Endometrial microvascular endothelial cells (primary cell): Measurements from ENCODE around the gene SLX4IP. TPM values are rescaled to one million over a fixed set of nuclear protein-coding genes. Genes with fewer than 3 reads are reported as not detected.

Source experiments
- in situ Hi-C: cut with HindIII; loops from 2 replicates; pipeline ENCODE4 v1.10.0; 2017; ENCODE audit warnings: low sequenced_read_pairs, low pct_unique_long_range_greater_than_20kb; ENCODE audit errors: inconsistent ontology term
- total RNA-seq: library from RNA; depleted of rRNA; stranded (reverse); fragments of >200 nt; gene quantifications from one replicate; pipeline ENCODE4 v1.2.3, GENCODE V29; 2015; ENCODE audit errors: inconsistent ontology term

SLX4IP gene
- total RNA-seq, 1 donor from 2014 or later, result 2.6 TPM

DNA sequence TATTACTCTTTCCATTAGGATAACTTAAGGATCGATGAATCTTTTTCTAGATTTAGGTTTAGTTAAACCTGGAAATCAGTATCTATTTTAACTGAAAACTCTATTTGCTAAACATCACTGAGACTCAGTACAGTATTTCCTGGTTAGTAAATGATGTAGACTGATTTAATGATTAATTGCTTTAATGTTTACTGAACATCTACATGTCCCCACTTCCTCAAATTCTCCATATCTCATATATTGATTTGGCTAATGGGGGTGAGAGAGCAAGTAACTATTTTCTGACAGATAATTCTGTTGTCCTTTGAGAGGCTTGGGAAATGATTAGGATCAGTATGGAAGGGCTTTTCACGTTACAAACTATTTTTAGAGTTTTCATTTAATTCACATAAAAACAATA lies 11.4 kb upstream of the SLX4IP start:
- in situ Hi-C loops, result no loop called here

DNA sequence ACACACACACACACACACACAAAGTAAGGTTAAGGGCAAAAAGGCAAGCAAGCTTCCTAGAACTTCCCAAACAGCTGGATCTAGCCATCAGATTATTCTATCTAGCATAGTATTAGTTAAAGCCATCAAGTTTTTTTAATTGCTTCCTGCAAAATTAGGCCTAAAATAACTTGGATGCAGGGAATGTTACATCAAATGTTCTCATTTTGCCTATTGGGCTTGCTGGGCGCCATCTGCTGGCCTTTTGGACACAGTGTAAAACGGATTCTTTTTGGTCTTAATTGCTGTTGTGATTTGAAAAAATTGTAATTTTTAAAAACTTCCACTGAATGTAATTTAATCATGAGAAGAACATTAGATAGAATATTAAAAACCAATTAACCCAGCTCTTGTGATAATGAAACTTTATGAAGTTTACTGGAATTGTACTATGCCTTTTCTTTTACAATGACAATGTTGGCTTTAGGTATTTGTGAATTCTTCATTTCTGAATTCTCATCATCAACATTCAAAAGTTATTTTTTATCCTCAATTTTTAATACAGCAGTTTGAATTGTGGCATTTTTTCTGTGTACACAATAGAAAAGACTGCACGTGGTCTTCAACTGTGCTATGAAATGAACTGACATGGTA lies 7.9 kb upstream of the SLX4IP start:
- in situ Hi-C loops, result no loop called here

DNA sequence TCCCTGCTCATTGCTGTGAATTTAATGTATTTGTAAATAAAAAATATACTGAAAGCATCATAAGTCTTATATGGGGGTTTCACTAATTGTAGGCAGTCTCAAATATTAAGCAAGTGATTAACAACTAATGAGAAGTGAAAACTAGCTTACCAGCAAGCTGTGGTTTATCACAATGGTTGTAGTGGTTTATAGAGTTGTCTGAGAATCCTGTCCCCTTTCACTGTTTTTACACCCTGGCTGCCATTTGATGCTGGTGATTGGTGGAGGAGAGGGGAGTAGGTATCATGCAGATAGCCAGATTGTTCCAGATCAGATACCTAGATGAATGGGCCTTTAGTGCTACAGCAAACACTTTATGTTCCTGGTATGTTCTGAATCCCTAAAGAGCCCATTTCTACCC lies 7.1 kb upstream of the SLX4IP start:
- in situ Hi-C loops, result no loop called here

DNA sequence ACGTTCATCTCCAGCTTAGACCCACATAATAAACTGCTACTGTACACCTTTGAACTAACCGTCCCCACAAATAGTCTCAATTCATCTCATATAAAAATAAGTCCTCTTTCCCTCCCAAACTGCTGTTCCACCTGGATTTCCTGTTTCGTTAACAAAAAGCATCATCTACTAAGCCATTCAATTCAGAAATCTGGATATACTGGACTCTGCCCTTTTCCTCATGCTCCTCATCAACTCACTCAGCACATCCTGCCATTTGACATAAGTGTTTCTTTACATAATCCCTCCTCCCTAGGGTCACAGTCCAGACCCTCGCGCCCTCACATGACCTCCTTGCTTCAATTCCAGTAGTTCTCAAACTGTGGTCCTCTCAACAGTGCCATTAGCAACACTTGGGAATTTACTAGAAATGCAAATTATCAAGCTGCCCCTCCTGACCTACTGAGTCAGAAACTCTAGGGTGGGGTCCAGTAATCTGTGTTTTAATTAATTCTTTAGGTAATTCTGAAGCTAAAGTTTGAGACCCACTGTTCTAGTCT lies 5.6 kb upstream of the SLX4IP start:
- in situ Hi-C loops, result no loop called here

DNA sequence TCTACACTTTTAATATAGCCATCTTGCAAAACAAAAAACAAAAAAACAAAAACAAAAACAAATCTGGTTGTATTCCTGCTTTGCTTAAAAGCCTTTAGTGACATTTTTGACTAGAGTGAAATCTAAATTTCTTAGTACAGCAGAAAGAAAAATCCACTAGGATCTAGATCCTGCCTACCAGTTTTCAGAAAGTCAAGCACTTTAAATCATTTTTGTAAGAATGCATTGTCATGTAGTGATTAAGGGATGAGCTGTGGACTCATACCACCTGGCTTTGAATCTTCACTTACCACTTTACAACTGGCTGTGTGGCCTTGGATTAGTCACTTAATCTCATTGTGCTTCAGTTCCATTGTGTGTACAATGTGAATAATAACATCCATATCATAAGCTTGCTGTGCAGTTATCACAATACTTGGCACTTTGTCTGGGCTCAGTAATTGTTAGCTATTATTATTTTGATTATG lies 5.1 kb upstream of the SLX4IP start:
- in situ Hi-C loops, result no loop called here

DNA sequence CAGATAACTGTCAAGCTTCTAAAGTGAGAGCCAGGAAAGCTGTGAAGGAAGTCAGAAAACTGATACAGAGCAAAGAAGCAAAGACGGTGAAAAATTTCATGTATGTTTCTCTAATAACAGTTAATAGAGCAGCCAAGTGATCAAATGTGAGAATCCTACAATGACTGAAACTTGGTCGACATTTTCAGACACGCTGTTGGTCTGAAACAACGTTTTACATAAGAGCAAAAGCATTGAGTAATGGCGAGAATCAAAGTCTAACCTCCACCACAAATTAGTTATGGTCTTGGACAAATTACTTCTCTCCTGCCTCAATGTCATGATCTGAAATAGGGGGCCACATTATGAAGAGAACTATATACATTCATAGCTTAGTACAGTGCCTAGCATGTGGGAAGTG lies 4.4 kb upstream of the SLX4IP start:
- in situ Hi-C loops, result no loop called here

DNA sequence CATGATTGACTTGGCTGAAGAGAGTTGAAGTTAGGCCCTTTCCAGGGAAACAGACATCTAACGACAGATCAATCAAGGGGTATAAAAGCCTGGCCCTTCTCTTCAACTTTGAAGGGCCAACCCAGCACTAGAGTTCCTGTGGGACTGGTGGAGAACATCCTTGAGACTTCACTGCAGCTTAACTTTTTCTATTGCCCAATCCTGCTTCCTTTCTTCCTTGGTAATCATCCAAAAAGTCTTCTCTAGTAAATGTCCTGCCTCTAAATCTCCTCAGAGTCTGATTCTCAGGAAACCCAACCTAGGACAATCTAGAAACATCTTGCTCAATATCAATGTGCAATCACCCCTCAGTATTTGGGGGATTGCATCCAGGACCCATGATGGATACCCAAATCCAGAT lies 3.0 kb upstream of the SLX4IP start:
- in situ Hi-C loops, result no loop called here

DNA sequence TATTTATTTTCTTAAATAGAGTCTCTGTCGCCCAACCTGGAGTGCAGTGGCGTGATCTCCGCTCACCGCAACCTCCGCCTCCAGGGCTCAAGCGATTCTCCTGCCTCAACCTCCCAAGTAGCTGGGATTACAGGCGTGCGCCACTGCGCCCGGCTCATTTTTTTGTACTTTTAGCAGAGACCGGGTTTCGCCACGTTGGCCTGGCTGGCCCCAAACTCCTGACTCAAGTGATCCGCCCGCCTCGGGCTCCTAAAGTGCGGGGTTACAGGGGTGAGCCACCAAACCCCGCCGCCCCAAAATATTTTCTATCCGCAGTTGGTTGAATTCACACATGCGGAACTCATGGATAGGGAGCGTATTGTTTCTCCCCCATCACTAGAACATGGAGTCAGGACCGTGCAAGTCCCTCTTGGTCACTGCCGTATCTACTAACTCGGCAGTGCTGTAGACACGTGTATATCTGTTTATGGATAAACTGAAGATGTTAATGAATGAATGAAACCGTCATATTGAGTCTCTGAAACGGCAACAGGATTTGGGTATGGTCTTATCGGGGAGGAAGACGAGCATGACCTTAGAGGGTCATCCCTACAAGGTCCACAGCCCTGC lies 2.0 kb upstream of the SLX4IP start:
- in situ Hi-C loops, result no loop called here

DNA sequence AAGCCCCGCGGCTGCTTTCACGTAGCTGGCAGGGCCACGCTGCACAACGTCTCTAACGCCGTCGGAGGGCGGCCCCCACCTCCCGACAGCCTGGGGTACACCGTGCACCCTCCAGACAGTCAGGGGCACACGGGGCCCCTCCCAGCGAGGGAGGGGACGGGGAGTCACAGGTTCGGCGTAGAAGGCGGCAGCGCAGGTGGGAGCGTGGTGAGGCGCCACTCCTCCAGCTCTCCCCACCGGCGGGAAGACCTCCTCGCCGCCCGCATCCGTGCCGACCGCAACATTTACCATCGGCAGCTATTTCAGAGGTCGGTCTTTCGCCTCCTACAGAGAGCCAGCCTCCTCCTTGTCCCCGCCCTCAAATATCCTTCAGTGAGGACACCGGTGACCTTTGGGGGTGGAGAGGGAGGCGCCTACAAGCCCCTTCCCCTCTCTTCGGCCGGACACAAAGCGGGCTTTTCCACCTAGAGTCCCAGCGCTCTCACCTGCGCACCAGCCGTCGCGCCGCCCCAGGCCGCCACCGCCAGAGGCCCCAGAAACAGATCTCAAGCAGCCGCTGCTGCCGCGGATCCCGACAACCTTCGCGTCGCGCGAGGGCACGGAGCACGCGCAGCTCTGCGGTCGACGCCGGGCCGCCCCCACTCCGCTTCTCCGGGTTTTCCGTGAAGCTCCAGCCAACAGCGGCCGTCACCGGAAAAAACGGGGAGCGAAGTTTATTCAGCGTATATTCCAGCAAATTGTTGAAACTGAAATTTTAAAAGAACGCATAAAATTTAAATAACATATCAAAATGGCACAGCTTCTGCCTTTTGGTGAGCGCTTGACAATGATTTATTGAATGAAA lies 1.3 kb upstream of the SLX4IP start, which contains the start of gene MKKS:
TSS of gene MKKS (minus strand) at position 600 of the 844 bp plus-strand sequence. CDS start 20,708 bp downstream, outside the sequence.
- in situ Hi-C loops, result no loop called here

DNA sequence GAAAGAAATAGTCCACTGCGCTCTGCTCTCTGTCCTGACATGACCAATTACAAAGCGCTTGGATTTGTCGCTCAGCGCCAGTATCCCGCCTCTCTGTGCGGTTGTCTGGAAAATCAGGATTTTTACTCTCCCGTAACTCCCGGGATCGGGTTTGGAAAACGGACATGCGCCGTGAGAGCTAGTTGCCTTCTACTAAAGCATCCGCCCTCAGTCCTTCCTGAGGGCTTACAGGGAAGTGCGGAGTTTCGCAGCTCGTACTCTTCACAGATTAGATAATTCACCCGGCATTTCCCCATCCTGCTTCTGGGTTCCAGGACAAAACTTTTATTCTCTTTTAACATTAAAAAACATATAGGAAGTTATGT lies 656 bp upstream of the SLX4IP start:
- in situ Hi-C loops, result no loop called here

DNA sequence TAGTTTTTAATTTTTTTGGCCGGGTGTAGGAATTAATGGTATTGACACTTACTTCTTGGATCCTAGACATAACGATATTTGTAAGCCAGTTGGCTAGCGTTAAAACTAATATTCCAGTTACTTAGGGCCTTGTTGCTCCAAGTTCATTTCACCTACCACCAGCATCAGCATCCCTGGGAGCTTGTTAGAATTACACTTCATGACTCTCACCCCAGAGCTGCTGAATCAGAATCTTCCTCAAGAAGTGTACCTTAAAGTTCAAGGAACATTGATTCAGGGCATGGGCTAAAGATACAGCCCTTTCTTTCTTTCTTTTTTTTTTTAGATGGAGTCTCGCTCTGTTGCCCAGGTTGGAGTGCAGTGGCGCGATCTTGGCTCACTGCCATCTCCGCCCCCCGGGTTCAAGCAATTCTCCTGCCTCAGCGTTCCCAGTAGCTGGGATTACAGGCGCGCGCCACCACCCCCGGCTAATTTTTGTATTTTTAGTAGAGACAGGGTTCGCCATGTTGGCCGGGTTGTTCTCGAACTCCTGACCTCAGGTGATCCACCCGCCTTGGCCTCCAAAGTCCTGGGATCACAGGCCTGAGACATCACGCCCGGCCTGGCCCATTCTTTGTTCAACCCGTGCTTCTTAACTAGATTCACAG lies 1.1 kb downstream of the SLX4IP start:
- in situ Hi-C loops, result no loop called here

DNA sequence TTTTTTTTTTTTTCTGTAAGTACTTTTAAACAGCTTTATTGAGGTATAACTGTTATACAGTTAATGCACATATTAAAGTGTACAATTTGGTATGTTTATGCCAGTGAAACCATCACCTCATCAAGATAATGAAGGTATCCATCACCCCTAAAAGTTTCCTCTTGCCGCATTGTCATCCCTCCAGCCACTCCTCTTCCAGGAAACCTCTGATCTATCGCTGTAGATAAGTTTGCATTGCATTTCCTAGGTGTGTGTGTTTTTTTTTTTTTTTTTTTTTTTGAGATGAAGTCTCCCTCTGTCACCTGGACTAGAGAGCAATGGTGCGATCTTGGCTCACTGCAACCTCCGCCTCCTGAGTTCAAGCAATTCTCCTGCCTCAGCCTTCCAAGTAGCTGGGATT lies 3.1 kb downstream of the SLX4IP start:
- in situ Hi-C loops, result no loop called here

DNA sequence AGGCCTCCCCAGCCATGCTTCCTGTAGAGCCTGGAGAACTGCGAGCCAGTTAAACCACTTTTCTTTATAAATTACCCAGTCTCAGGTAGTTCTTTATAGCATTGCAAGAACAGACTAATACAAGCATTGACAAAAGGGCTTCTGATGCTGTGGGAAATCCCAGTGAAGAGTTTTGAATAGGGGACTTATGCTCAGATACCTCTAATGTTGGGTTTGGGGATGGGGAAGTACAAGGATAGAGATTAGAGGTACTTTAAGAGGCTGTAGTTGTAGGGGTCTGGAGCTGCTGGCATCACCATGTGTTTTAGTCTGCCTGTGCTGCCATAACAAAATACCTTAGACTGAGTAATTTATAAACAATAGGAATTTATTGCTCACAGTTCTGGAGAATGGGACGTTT lies 8.8 kb downstream of the SLX4IP start:
- in situ Hi-C loops, result no loop called here

DNA sequence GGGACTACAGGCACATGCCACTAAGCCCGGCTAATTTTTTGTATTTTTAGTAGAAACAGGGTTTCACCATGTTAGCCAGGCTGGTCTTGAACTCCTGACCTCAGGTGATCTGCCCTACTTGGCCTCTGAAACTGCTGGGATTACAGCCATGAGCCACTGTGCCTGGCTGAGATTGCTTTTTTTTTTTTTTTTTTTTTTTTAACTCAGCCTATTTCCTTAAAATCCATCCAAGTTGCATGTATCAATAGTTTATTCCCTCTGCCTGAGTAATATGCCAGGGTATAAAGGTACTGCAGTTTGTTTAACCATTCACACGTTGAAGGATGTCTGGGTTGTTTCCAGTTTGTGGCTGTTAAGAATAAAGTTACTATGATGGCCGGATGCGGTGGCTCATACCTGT lies 10.7 kb downstream of the SLX4IP start:
- in situ Hi-C loops, result no loop called here

DNA sequence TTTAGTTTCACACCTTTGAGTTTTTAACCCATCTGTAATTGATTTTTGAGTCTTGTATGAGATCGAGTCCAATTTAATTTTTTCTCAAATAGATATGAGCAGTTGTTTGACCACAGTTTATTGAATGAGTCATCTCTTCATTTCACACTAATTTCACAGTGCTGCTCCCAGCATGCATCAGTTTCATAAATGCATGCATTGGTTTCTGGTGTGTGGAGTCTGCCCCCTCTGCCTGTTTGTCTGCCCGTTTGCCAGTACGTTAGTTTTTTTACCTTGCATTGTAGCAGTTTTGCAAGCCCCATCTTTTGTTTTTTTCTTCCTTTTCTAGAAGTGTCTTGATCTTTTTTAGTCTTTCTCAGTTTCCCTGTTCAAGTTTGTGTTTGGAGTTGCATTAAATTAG lies 11.9 kb downstream of the SLX4IP start:
- in situ Hi-C loops, result no loop called here

DNA sequence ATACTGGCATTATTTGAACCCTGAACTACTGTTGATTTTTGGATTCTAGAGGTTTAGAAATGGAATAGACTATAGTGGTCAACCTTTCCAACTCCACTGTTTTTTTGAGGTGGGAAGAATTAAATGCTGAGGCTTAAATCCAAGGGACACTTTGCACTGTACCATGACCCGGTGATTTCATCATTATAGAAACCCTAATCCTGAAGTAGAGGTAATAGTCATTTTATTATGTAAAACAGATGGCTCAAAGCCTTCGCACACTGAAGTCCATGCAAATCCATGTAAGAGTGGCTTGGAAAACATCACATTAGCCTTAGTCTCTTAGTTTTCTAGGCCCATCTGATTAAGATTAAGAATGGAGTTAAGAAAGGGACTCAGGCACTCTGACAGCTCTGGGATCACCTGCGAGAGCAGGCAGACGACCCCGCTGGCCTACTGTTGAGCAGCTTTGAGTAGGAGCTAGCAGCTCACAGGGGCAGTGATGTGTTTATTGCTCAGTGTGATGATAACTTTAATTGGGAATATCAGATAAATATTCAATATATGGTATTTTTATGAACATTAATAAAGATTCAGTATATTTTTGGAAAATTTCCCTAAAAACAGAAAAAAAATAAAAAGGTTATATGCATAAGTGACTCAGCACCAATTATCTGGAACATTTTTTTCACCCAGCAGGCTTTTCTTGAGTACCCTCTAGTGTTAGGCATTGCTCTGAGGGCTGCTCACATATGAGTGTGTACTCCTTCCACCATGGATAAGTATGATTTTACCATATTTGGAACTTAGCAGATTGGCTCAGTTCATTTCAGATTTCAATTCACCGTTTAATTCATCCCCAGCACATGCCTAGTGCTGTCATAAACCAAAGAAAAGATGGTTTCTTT lies 13.4 kb downstream of the SLX4IP start:
- in situ Hi-C loops, result no loop called here

DNA sequence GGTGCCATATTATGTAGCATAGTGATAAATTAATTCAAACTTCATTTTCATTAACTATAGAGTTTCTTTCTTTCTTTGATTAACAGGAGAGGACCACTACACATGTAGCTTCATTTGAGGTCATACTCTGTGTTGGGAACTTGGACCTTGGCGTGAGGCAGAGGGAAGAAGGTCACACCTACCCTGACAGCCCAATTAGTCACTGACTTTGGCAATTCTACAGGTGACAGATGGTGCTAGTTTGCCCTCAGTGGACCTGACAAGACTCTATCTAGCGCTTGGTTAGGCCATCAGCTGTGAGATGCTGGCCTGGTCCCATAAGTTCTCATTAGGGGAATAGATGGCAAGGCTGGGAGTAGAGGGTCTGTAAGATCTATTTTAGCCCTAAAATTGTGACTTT lies 14.2 kb downstream of the SLX4IP start:
- in situ Hi-C loops, result no loop called here

DNA sequence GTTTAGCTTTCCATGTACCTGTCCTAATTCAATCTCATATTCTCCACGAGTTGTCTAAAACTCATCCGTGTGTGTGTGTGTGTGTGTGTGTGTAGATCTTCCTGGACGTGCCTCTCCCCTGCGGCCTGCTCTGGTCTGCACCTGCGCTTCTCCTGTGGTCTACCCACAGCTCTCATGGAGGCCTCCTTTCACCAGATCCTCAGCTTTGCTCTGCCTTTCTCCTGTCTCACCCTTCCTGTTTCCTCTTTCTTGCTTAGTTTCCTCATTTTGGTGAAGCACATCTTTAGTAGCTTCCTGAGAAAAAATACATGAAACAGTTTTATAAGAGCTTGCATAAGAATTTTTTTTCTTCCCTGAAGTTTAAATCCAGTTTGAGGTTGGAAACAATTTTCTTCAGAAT lies 18.1 kb downstream of the SLX4IP start:
- in situ Hi-C loops, result no loop called here
